Measurements from ENCODE around the gene FARS2. TPM values are rescaled to one million over a fixed set of nuclear protein-coding genes. Genes with fewer than 3 reads are reported as not detected.

FARS2 gene
- polyA plus RNA-seq, 3 donors: 12.2 to 21.6 (median 17.7) TPM

DNA sequence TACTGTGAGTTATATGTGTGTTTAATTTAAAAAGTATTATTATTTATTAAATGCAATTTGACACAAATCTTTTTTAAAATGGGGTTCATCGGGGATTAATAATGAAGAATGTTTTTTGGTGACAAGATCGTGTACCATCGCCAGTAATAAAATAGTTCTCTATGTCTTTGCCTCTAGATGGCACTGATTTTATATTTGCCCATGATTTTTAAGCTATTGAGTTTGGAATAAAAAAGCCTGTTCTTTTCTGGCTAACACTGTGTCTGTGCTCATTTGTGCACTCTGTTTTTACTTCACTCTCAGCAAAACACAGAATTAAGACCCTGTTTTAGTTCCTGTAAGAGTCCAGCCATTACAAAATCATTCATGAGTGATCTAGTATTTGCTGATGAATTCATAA lies 127.0 kb downstream of the FARS2 start:
- no peak for DNase-seq
- no peak overlapping the region for H3K27ac Mint-ChIP-seq
- Histone ChIP-seq H3K9ac (ENCODE audit: insufficient read depth, low read length, poor library complexity, severe bottlenecking) (no peak overlapping the region), H3K79me2 (ENCODE audit: insufficient read depth, low read length) (no peaks in the 10 kb centered on the region), H3K4me2 (replicated peaks; ENCODE audit: extremely low read depth, low read length, poor library complexity, severe bottlenecking) (no peak overlapping the region), H3K36me3 (replicated peaks in 1 of 2; ENCODE audit: control insufficient read depth in 1 of 2, insufficient read depth in 2 of 2, low read length in 2 of 2) (no peaks in the 10 kb centered on the region), H3K4me3 (replicated peaks in 1 of 3; ENCODE audit: low read depth in 2 of 3, low read length in 3 of 3) (no peak overlapping the region), H3K27me3 (ENCODE audit: control insufficient read depth in 2 of 2, insufficient read depth in 2 of 2, low read length in 2 of 2) (no peaks in the 10 kb centered on the region), H3K9me3 (replicated peaks in 1 of 2; ENCODE audit: control insufficient read depth in 1 of 2, insufficient read depth in 1 of 2, low read length in 2 of 2) (no peaks in the 10 kb centered on the region), H2AFZ (ENCODE audit: insufficient read depth, low read depth, low read length, poor library complexity, severe bottlenecking) (no peak overlapping the region), H4K20me1 (ENCODE audit: insufficient read depth, low read length) (no peaks in the 10 kb centered on the region), H3K27ac (ENCODE audit: low read depth in 1 of 2, low read length in 2 of 2) (no peak overlapping the region), H3K4me1 (ENCODE audit: control insufficient read depth in 1 of 2, insufficient read depth in 2 of 2, low read length in 2 of 2) (no peaks in the 10 kb centered on the region)
- no peaks in the 10 kb centered on the region for H3K9me3 Mint-ChIP-seq
- no peaks in the 10 kb centered on the region for H3K27me3 Mint-ChIP-seq (ENCODE audit: low read depth in 3 of 3)
- TF ChIP-seq, protein P1, sequence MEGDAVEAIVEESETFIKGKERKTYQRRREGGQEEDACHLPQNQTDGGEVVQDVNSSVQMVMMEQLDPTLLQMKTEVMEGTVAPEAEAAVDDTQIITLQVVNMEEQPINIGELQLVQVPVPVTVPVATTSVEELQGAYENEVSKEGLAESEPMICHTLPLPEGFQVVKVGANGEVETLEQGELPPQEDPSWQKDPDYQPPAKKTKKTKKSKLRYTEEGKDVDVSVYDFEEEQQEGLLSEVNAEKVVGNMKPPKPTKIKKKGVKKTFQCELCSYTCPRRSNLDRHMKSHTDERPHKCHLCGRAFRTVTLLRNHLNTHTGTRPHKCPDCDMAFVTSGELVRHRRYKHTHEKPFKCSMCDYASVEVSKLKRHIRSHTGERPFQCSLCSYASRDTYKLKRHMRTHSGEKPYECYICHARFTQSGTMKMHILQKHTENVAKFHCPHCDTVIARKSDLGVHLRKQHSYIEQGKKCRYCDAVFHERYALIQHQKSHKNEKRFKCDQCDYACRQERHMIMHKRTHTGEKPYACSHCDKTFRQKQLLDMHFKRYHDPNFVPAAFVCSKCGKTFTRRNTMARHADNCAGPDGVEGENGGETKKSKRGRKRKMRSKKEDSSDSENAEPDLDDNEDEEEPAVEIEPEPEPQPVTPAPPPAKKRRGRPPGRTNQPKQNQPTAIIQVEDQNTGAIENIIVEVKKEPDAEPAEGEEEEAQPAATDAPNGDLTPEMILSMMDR (IDR thresholded peaks at IDR 0.05): no peak
- H3K4me3 Mint-ChIP-seq: no peak overlapping the region
- intact Hi-C loops (cut with micrococcal nuclease): no loop called here
- no CpG with 5 or more reads among the region's 3 CpGs for WGBS (ENCODE audit: insufficient coverage)
- H3K4me1 Mint-ChIP-seq: no peaks in the 10 kb centered on the region
- H3K36me3 Mint-ChIP-seq: no peaks in the 10 kb centered on the region

DNA sequence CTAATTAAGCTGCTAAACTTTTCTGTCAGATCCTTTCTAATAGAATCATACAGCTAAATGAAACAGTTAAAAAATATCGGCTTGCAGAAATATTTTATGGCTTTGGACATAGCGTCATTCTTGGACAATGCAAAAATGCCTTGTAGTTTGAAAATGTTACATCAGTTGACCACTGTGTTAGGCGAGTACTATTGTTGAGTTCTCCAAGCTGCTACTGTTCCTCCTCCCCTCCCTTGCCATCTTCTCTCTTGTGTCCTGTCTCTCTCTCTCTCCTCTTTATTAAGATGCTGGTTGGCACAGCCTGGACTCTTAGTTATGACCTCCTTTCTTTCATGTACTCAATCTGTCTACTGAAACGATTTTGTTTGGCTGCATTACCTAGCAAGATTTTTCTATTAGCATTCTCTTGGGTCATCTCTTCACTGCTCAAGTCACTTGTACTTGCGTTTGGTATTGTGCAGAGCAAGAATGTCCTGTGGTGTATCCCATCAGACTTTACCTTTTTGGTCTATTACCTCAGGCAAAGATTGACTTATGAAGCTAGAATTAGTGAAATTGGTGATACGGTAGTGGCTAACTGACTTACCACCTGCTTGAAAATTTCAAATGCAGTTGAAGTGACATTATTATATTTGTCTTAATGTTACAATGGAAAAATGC lies 127.9 kb downstream of the FARS2 start:
- H3K4me1 Mint-ChIP-seq: no peaks in the 10 kb centered on the region
- Histone ChIP-seq H3K4me3 (replicated peaks in 1 of 3; ENCODE audit: low read depth in 2 of 3, low read length in 3 of 3) (no peak overlapping the region), H3K79me2 (ENCODE audit: insufficient read depth, low read length) (no peaks in the 10 kb centered on the region), H3K9me3 (replicated peaks in 1 of 2; ENCODE audit: control insufficient read depth in 1 of 2, insufficient read depth in 1 of 2, low read length in 2 of 2) (no peaks in the 10 kb centered on the region), H3K27ac (ENCODE audit: low read depth in 1 of 2, low read length in 2 of 2) (no peak overlapping the region), H3K4me2 (replicated peaks; ENCODE audit: extremely low read depth, low read length, poor library complexity, severe bottlenecking) (no peak overlapping the region), H2AFZ (ENCODE audit: insufficient read depth, low read depth, low read length, poor library complexity, severe bottlenecking) (no peak overlapping the region), H3K27me3 (ENCODE audit: control insufficient read depth in 2 of 2, insufficient read depth in 2 of 2, low read length in 2 of 2) (no peaks in the 10 kb centered on the region), H3K4me1 (ENCODE audit: control insufficient read depth in 1 of 2, insufficient read depth in 2 of 2, low read length in 2 of 2) (no peaks in the 10 kb centered on the region), H3K36me3 (replicated peaks in 1 of 2; ENCODE audit: control insufficient read depth in 1 of 2, insufficient read depth in 2 of 2, low read length in 2 of 2) (no peaks in the 10 kb centered on the region), H4K20me1 (ENCODE audit: insufficient read depth, low read length) (no peaks in the 10 kb centered on the region), H3K9ac (ENCODE audit: insufficient read depth, low read length, poor library complexity, severe bottlenecking) (no peak overlapping the region)
- H3K36me3 Mint-ChIP-seq: no peaks in the 10 kb centered on the region
- TF ChIP-seq, protein P1 (IDR thresholded peaks at IDR 0.05): no peak
- DNase-seq: no peak
- no peaks in the 10 kb centered on the region for H3K9me3 Mint-ChIP-seq
- WGBS (ENCODE audit: insufficient coverage): 100% methylated on average over 1 of the region's 6 CpGs
- no peak overlapping the region for H3K27ac Mint-ChIP-seq
- no peak overlapping the region for H3K4me3 Mint-ChIP-seq
- intact Hi-C loops (cut with micrococcal nuclease): no loop called here
- H3K27me3 Mint-ChIP-seq (ENCODE audit: low read depth in 3 of 3): no peaks in the 10 kb centered on the region

Data from CD14-positive monocyte (primary cell).